Hindlimb muscle (tissue), 1 donor: Measurements from ENCODE around the gene HSPA12B. TPM values are rescaled to one million over a fixed set of nuclear protein-coding genes. Genes with fewer than 3 reads are reported as not detected.

ENCODE experiments used
- DNase-seq: peaks from one replicate; pipeline ENCODE4 v3.0.0-alpha.2; 2013
- polyA plus RNA-seq: library from polyadenylated mRNA; unstranded; fragments of 120-200 nt; gene quantifications from one replicate; pipeline ENCODE4 v1.2.1, GENCODE V29; 2013; ENCODE audit not compliant: insufficient read length

Gene HSPA12B
- polyA plus RNA-seq, 1 donor: 25.5 TPM

DNA sequence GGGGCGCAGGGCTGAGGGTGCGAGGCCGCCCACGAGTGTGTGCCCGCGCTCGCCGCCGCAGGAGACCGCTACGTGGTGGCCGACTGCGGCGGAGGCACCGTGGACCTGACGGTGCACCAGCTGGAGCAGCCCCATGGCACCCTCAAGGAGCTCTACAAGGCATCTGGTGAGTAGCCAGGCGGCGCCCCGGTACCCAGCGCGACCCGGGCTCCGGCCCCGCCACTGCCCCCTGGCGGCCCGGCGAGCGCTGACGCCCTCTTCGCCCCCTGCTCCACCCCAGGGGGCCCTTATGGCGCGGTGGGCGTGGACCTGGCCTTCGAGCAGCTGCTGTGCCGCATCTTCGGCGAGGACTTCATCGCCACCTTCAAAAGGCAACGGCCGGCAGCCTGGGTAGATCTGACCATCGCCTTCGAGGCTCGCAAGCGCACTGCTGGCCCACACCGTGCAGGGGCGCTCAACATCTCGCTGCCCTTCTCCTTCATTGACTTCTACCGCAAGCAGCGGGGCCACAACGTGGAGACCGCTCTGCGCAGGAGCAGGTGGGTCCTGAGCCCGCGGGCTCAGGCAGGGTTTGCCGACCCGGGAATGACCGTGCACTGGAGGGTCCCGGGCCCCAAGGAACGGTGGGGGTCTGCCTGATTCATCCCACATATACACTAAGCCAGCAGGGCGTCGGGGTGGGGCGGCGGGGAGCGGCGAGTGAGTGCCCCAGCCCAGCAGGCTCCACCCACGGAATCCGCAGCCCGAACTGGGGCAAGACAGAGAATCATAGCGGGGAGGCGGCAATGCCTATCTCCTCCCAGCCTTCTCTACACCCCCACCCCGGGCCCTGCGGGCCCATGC, 17.4 kb downstream of the HSPA12B start:
- no peak for DNase-seq

- DNase-seq: no peak
Measured at GRCh38 chr20:3751305-3751674, 18.8 kb downstream of the HSPA12B start.

DNA sequence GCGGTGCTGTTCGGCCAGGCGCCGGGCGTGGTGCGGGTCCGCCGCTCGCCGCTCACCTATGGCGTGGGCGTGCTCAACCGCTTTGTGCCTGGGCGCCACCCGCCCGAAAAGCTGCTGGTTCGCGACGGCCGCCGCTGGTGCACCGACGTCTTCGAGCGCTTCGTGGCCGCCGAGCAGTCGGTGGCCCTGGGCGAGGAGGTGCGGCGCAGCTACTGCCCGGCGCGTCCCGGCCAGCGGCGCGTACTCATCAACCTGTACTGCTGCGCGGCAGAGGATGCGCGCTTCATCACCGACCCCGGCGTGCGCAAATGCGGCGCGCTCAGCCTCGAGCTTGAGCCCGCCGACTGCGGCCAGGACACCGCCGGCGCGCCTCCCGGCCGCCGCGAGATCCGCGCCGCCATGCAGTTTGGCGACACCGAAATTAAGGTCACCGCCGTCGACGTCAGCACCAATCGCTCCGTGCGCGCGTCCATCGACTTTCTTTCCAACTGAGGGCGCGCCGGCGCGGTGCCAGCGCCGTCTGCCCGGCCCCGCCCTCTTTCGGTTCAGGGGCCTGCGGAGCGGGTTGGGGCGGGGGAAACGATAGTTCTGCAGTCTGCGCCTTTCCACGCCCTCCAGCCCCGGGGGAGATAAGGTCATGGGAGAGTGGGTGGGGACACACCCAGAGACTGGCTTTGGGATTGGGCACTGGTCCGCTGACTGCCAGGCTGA, 19.3 kb downstream of the HSPA12B start:
- DNase-seq: no peak

- no peak for DNase-seq
Measured at GRCh38 chr20:3752386-3752759, 19.9 kb downstream of the HSPA12B start.

- peak; percentile 78 for DNase-seq
Measured at GRCh38 chr20:3753098-3753497, 20.6 kb downstream of the HSPA12B start.

- no peak for DNase-seq
Measured at GRCh38 chr20:3753501-3754275, 21.2 kb downstream of the HSPA12B start.

- DNase-seq: no peak
Measured at GRCh38 chr20:3754276-3754630, 21.8 kb downstream of the HSPA12B start.

DNA sequence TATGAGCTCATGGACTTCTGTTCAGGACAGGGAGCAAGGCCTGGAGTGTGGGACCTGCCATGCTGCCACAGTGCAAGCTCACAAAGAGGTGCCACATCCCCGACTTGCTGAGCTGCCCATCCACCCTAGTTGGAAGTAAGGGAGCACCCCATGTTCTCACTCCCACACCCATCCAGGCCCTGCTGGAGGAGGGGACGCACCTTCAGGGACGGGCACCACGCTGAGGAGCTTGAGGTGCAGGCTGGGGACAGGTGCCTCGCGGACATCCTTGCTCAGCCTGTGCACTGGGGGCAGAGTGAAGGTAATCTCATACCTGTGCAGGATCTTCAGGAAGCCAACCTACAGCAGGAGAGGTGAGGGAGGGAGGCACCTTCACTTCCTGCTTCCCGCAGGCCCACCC, 22.8 kb downstream of the HSPA12B start:
- DNase-seq: no peak

- no peak for DNase-seq
Measured at GRCh38 chr20:3755814-3756480, 23.5 kb downstream of the HSPA12B start.

DNA sequence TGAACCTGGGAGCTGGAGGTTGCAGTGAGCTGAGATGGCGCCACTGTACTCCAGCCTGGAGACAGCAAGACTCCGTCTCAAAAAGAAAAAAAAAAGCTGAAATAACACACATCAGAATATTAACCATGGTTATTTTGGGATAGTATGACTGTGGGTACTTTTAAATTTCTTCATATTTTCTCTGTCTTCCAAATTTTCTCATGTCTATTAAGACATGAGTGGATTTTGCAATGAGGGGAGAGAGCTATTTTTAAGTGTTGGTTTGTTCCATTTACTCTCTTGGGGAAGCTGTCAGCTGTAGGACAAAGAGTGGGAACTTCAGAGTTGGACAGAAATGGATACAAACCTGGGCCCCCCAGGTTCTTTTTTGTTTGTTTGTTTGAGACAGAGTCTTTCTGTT, 24.8 kb downstream of the HSPA12B start:
- no peak for DNase-seq

GRCh38 chr20:3758566-3758965, 26.1 kb downstream of the HSPA12B start:
- no peak for DNase-seq

DNA sequence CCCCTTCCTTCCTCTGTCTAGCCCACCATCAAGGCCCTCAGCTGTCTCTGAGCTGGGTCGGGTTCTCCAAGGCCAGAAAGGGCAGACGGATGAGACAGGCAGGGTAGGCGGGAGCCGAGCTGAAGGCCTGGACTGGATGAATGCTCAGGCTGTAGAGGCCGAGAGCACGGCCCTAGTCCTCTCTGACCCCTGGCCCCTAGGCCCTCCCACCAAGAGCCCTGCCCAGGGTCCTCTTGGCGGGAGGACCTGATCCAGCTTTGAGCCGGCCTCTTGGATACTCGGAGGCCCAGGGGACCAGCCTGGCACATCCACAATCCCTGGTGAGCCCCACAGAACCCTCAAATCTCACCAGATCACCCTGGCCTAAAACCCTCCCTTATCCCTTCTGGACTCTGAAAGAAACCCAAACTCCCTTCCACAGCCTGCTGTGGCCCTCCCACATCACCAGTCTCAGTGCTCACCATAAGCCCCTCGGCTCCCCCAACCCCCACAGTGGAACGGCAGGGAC, 26.9 kb downstream of the HSPA12B start:
- no peak for DNase-seq

GRCh38 chr20:3759884-3760283, 27.4 kb downstream of the HSPA12B start:
- no peak for DNase-seq

DNA sequence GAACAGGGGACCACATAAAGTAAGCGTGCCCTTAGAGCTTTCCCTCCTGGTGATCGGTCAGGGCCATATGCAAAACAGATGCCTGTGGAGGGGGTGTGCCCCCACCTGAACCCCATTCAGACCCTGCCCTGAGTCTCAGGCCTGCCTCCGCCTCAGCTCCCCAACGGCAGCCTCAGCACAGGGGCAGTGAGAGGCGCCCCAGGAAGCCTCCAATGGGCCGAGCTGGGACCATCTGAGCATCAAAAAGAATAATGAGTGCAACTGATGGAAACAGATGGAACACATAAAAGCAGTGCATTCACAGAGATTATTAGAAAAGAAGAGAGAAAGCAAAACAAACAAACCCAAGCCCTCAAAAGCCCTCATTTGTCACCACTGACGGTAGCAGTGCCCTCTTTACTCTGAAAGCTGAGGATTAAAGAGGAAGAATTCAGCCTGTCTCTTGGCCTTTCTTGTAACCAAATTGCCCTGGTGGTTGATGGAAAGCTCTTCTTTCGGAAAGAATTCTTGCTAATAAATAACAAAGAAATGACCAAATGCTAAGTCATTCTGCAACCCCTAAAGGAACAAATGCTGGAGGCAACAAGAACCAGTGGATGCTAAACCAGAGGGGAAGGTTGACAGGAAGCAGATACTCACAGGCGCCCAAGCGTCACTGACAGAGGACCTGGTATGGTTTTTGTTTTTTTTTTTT, 28.3 kb downstream of the HSPA12B start:
- DNase-seq: no peak

- DNase-seq: no peak
Measured at GRCh38 chr20:3763671-3764601, 31.5 kb downstream of the HSPA12B start.

- DNase-seq: no peak
Measured at GRCh38 chr20:3764659-3765058, 32.2 kb downstream of the HSPA12B start.

DNA sequence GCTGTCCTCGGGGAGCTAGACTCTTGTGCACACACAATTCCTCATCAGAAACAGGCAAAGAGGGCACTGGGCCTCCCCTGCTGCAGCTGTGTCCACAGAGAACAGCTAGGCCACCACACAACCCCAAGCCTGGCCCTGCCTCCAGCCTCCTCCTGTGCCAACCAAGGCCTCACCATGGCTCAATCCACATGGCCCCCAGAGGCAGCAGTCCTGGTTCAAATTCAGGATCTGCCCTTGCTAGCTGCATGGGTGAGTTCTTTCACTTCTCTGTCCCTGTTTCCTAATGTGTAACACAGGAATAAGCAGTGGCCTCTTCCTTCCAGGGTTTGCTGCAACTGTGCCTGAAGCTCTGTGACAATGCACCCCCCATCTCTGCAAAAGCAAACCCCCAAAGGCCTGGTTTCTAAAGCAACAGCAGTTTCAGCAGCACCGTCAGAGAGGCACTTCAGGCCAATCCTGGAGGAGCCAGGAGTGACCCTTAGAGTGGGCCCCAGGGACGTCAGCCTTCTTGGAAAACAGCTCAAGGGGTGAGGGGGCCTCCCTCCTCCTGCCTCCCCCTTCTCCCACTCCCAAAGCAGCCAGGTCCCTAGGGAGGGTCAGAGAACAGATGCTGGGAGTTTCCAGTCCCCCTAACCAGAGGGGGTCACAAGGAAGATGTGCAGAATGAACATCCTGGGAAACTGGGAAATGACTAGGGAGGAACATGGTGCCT, 32.8 kb downstream of the HSPA12B start:
- DNase-seq: no peak

DNA sequence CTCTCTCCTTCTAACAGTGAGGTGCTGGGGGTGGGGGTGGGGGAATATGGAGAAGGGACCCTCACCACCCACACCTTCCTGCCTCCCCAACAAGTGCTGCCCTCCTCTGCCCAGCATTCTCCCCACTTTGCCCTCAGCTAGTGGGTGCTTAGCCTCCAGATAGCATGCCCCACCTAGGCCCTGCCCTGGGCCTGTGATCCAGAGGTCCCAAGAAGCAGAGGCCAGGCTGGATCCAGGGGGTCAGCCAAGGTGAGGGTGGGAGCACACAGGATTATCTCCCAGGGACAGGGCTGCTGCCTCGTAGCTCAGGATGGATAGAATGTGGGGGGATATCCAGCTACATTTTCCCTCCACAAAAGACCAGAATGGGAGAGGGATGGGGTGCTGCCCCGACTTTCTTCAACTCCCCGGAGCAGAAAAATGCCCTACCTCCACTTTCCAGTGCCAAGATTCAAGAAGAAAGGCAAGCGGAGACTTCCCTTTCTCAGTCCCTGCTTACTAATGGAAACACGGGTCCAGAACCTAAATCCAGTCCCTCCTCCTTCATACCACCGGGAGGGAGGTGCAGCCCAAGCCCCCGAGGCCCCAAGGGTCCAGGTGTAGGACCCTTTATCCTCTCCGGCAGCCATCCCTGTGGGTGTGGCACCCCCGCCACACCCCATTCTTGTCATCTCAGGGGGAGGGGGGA, 34.1 kb downstream of the HSPA12B start:
- DNase-seq: no peak

DNA sequence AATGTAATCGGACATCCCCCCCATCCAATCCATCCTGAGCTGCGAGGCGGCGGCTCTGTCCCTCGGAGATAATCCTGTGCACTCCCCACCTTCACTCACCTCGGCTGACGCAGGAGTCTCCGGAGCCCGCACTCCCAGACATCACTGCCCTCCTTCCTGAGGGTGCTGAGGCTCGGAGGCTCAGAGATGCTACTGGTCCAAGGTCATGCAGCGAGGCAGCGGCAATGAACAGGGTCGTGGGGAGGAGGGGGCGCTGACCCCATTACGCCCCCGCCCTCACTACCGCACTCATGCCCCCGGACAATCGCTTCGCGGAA, 34.6 kb downstream of the HSPA12B start:
- no peak for DNase-seq
